Measurements from ENCODE around the gene ECSCR.

ECSCR gene

GRCh38 chr5:139451878-139452660, 10.5 kb downstream of the ECSCR start (continued):
- TF ChIP-seq ZBTB49 (tag by site-specific recombination; IDR thresholded peaks at IDR 0.05; ENCODE audit: low read depth), result no peak
- no peak for TF ChIP-seq GLI4 (tag by site-specific recombination; IDR thresholded peaks at IDR 0.05)
- TF ChIP-seq ZNF561 (tag by site-specific recombination; IDR thresholded peaks at IDR 0.05; ENCODE audit: borderline replicate concordance), result no peak
- TF ChIP-seq, protein P1, sequence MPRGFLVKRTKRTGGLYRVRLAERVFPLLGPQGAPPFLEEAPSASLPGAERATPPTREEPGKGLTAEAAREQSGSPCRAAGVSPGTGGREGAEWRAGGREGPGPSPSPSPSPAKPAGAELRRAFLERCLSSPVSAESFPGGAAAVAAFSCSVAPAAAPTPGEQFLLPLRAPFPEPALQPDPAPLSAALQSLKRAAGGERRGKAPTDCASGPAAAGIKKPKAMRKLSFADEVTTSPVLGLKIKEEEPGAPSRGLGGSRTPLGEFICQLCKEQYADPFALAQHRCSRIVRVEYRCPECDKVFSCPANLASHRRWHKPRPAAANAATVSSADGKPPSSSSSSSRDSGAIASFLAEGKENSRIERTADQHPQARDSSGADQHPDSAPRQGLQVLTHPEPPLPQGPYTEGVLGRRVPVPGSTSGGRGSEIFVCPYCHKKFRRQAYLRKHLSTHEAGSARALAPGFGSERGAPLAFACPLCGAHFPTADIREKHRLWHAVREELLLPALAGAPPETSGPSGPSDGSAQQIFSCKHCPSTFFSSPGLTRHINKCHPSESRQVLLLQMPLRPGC (tag by site-specific recombination; IDR thresholded peaks at IDR 0.05), result 0 out of 2 replicates have a peak, but pooled peaks have one; percentile 8
- no peak for TF ChIP-seq TCF7L2 (IDR thresholded peaks at IDR 0.05; ENCODE audit: borderline replicate concordance, low read depth, low read length)
- TF ChIP-seq ZNF747 (tag by site-specific recombination; IDR thresholded peaks at IDR 0.05), result no peak
- no peak for TF ChIP-seq ZNF48 (tag by site-specific recombination; IDR thresholded peaks at IDR 0.05)
- TF ChIP-seq MZF1 (tag by site-specific recombination; IDR thresholded peaks at IDR 0.05; ENCODE audit: borderline replicate concordance), result no peak
- no peak for TF ChIP-seq ZNF629 (tag by site-specific recombination; IDR thresholded peaks at IDR 0.05)
- TF ChIP-seq ZNF596 (tag by site-specific recombination; IDR thresholded peaks at IDR 0.05), result no peak
- no peak for TF ChIP-seq ZNF777 (tag by site-specific recombination; IDR thresholded peaks at IDR 0.05; ENCODE audit: borderline replicate concordance)
- TF ChIP-seq ZNF621 (tag by site-specific recombination; IDR thresholded peaks at IDR 0.05), result 0 out of 2 replicates have a peak, but pooled peaks have one; percentile 20
- TF ChIP-seq EGR2 (tag by site-specific recombination; IDR thresholded peaks at IDR 0.05; ENCODE audit: low read depth), result peak; percentile 36; the same call in 1 of the 2 replicates
- no peak for TF ChIP-seq ZNF548 (tag by site-specific recombination; IDR thresholded peaks at IDR 0.05)
- TF ChIP-seq SETDB1 (IDR thresholded peaks at IDR 0.05; ENCODE audit: insufficient read length, low read length), result no peak
- no peak for TF ChIP-seq ZBTB1 (tag by site-specific recombination; IDR thresholded peaks at IDR 0.05)
- no peak for TF ChIP-seq ZNF639 (tag by site-specific recombination; IDR thresholded peaks at IDR 0.05)
- TF ChIP-seq OVOL3 (tag by site-specific recombination; IDR thresholded peaks at IDR 0.05), result no peak
- TF ChIP-seq FEZF1 (tag by site-specific recombination; IDR thresholded peaks at IDR 0.05), result no peak
- TF ChIP-seq ZNF473 (tag by site-specific recombination; IDR thresholded peaks at IDR 0.05), result no peak
- no peak for TF ChIP-seq ZNF785 (tag by site-specific recombination; IDR thresholded peaks at IDR 0.05)
- no peak for TF ChIP-seq ZNF558 (tag by site-specific recombination; IDR thresholded peaks at IDR 0.05)
- no peak for TF ChIP-seq ZFP37 (tag by site-specific recombination; IDR thresholded peaks at IDR 0.05)
- TF ChIP-seq ZNF354C (tag by site-specific recombination; IDR thresholded peaks at IDR 0.05; ENCODE audit: borderline replicate concordance, low read depth), result peak; percentile 25; the same call in 1 of the 2 replicates
- TF ChIP-seq SP7 (tag by site-specific recombination; IDR thresholded peaks at IDR 0.05), result no peak
- TF ChIP-seq, protein P2, sequence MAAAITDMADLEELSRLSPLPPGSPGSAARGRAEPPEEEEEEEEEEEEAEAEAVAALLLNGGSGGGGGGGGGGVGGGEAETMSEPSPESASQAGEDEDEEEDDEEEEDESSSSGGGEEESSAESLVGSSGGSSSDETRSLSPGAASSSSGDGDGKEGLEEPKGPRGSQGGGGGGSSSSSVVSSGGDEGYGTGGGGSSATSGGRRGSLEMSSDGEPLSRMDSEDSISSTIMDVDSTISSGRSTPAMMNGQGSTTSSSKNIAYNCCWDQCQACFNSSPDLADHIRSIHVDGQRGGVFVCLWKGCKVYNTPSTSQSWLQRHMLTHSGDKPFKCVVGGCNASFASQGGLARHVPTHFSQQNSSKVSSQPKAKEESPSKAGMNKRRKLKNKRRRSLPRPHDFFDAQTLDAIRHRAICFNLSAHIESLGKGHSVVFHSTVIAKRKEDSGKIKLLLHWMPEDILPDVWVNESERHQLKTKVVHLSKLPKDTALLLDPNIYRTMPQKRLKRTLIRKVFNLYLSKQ (tag by site-specific recombination; IDR thresholded peaks at IDR 0.05; ENCODE audit: borderline replicate concordance), result no peak
- no peak for TF ChIP-seq ZNF24 (tag by site-specific recombination; IDR thresholded peaks at IDR 0.05)
- TF ChIP-seq ZNF280C (tag by site-specific recombination; IDR thresholded peaks at IDR 0.05), result no peak
- TF ChIP-seq ZNF391 (tag by site-specific recombination; IDR thresholded peaks at IDR 0.05; ENCODE audit: borderline replicate concordance, low read depth), result no peak
- TF ChIP-seq ATF2 (tag by site-specific recombination; IDR thresholded peaks at IDR 0.05; ENCODE audit: low read depth), result no peak
